SK-N-SH (cell line): Measurements from ENCODE around the gene IQGAP1. TPM values are rescaled to one million over a fixed set of nuclear protein-coding genes. Genes with fewer than 3 reads are reported as not detected.
A peak's percentile ranks its signal among the peaks of the same experiment; 100 is the strongest.

Experiments used
- CTCF ChIA-PET: fragments of 300-600, 350-600 bp; formaldehyde crosslinking; extraction: SDS; loops from one replicate; lab custom pipeline; 2021; lab: Yijun Ruan, JAX
- POLR2A ChIA-PET: fragments of 350-600 bp; sonication (Branson Sonifier 250); formaldehyde crosslinking; extraction: SDS; loops from one replicate; lab custom pipeline; 2020; ENCODE audit warnings: antibody characterized with exemption, inconsistent platforms; lab: Yijun Ruan, JAX
- DNase-seq: peaks from one replicate; pipeline ENCODE4 v3.0.0; 2012
- H2AFZ ChIP-seq: fragments of 200-600 bp; sonication (generic); 2 replicates; pipeline ENCODE4 v1.8.1; 2016; ENCODE audit warnings: antibody characterized with exemption, mild to moderate bottlenecking, low read depth
- H3F3A ChIP-seq: fragments of 200-600 bp; sonication (generic); replicated peaks from 2 replicates; pipeline ENCODE3; 2016; ENCODE audit warnings: antibody characterized with exemption, mild to moderate bottlenecking; ENCODE audit not compliant: insufficient read depth
- H3K27ac ChIP-seq, 2 experiments: fragments of 200-500 bp in 1 of 2; fragments of 200-600 bp in 1 of 2; sonication (Bioruptor generic) in 1 of 2; sonication (generic), shearing (Covaris generic) in 1 of 2; 2 replicates each; pipeline versions ENCODE4 v1.5.1 to v1.6.1; 2014 to 2016; ENCODE audit warnings: low read depth in 2 of 2, inconsistent platforms in 1 of 2, low read length in 1 of 2, mild to moderate bottlenecking in 1 of 2, mixed read lengths in 1 of 2
- H3K27me3 ChIP-seq: fragments of 200-600 bp; sonication (generic), shearing (Covaris generic); 2 replicates; pipeline ENCODE4 v1.6.1; 2016; ENCODE audit warnings: mixed run types; ENCODE audit not compliant: insufficient read depth
- H3K36me3 ChIP-seq, 2 experiments: fragments of 200-500 bp in 1 of 2; fragments of 200-600 bp in 1 of 2; sonication (Bioruptor generic) in 1 of 2; sonication (generic) in 1 of 2; replicated peaks in 1 of 2; 2 replicates each; pipeline versions ENCODE3 to v1.5.1; 2014 to 2016; ENCODE audit warnings: low read length in 1 of 2, mild to moderate bottlenecking in 1 of 2; ENCODE audit not compliant: insufficient read depth in 2 of 2, control insufficient read depth in 1 of 2
- H3K4me1 ChIP-seq, 2 experiments: fragments of 200-500 bp in 1 of 2; fragments of 200-600 bp in 1 of 2; sonication (Bioruptor generic) in 1 of 2; sonication (generic), shearing (Covaris generic) in 1 of 2; 2 replicates each; pipeline versions ENCODE4 v1.5.1 to v1.6.1; 2014 to 2016; ENCODE audit warnings: low read depth in 1 of 2, low read length in 1 of 2, mixed run types in 1 of 2; ENCODE audit not compliant: insufficient read depth in 2 of 2, control insufficient read depth in 1 of 2
- H3K4me2 ChIP-seq: fragments of 200-600 bp; sonication (generic), shearing (Covaris generic); 2 replicates; pipeline ENCODE4 v1.6.1; 2017; ENCODE audit warnings: mixed run types
- H3K4me3 ChIP-seq, 2 experiments: fragments of 200-500 bp in 1 of 2; fragments of 200-600 bp in 1 of 2; sonication (Bioruptor generic) in 1 of 2; sonication (generic), shearing (Covaris generic) in 1 of 2; 2 replicates each; pipeline versions ENCODE4 v1.5.1 to v1.8.1; 2014 to 2016; ENCODE audit warnings: low read depth in 2 of 2, inconsistent platforms in 1 of 2, low read length in 1 of 2, mild to moderate bottlenecking in 1 of 2, mixed read lengths in 1 of 2, moderate library complexity in 1 of 2
- H3K79me2 ChIP-seq: fragments of 200-600 bp; sonication (generic); 2 replicates; pipeline ENCODE4 v1.8.1; 2017; ENCODE audit warnings: mild to moderate bottlenecking; ENCODE audit not compliant: insufficient read depth
- H3K9ac ChIP-seq: fragments of 200-600 bp; sonication (generic); 2 replicates; pipeline ENCODE4 v1.6.1; 2017; ENCODE audit warnings: mixed run types
- H3K9me2 ChIP-seq: fragments of 200-600 bp; sonication (generic); 2 replicates; pipeline ENCODE4 v1.6.1; 2017; ENCODE audit warnings: mixed run types
- H3K9me3 ChIP-seq: fragments of 200-600 bp; sonication (generic); 2 replicates; pipeline ENCODE4 v1.6.1; 2017; ENCODE audit warnings: mixed run types, mild to moderate bottlenecking, moderate library complexity
- H4K20me1 ChIP-seq: fragments of 200-600 bp; sonication (generic); 2 replicates; pipeline ENCODE4 v1.6.1; 2017; ENCODE audit warnings: mild to moderate bottlenecking, mixed run types; ENCODE audit not compliant: insufficient read depth
- CHD2 ChIP-seq: fragments of 150-350 bp; IDR thresholded peaks from 2 replicates; pipeline ENCODE4 v1.6.1; 2018; ENCODE audit warnings: low read length; ENCODE audit not compliant: partially characterized antibody
- CTCF ChIP-seq: fragments of 200-600 bp; sonication (generic); IDR thresholded peaks from 2 replicates; pipeline ENCODE4 v1.6.1; 2017; ENCODE audit warnings: antibody characterized with exemption, mild to moderate bottlenecking, moderate library complexity
- EP300 ChIP-seq, 2 experiments: IDR thresholded peaks; 2 replicates each; pipeline versions ENCODE4 v1.4.0 to v1.6.1; 2012; ENCODE audit warnings: borderline replicate concordance in 1 of 2, low read depth in 1 of 2, low read length in 1 of 2
- EZH2phosphoT487 ChIP-seq: fragments of 200-600 bp; sonication (generic); IDR thresholded peaks from 2 replicates; pipeline ENCODE4 v1.6.1; 2017; ENCODE audit warnings: low read depth, mixed run types, mild to moderate bottlenecking, antibody characterized with exemption, moderate library complexity, borderline replicate concordance
- FOXM1 ChIP-seq: IDR thresholded peaks from 2 replicates; pipeline ENCODE4 v1.4.0; 2012; ENCODE audit warnings: low read depth, mild to moderate bottlenecking
- GABPA ChIP-seq: IDR thresholded peaks from 2 replicates; pipeline ENCODE4 v1.4.0; 2012; ENCODE audit warnings: low read depth, mild to moderate bottlenecking
- JUND ChIP-seq: IDR thresholded peaks from 2 replicates; pipeline ENCODE4 v1.4.0; 2012
- NRF1 ChIP-seq: IDR thresholded peaks from 2 replicates; pipeline ENCODE4 v1.6.1; 2012; ENCODE audit warnings: low read depth, mild to moderate bottlenecking, low read length
- RFX5 ChIP-seq: IDR thresholded peaks from 2 replicates; pipeline ENCODE4 v1.6.1; 2012; ENCODE audit warnings: mild to moderate bottlenecking, improper control_type of control experiment, low read length
- SIN3A ChIP-seq: IDR thresholded peaks from 2 replicates; pipeline ENCODE4 v1.6.1; 2012; ENCODE audit warnings: low read depth, mild to moderate bottlenecking, low read length, moderate library complexity, borderline replicate concordance
- SMC3 ChIP-seq: IDR thresholded peaks from 2 replicates; pipeline ENCODE4 v1.6.1; 2012; ENCODE audit warnings: low read depth, low read length, improper control_type of control experiment
- USF2 ChIP-seq: fragments of 150-350 bp; IDR thresholded peaks from 2 replicates; pipeline ENCODE4 v1.6.1; 2017; ENCODE audit warnings: antibody characterized with exemption, low read length, low read depth, borderline replicate concordance
- WGBS: methylation state at CpG from one replicate; pipeline ENCODE4 v1.1.6; 2017; ENCODE audit warnings: low lambda C conversion rate; 5-methylcytosine and 5-hydroxymethylcytosine counted together
- polyA plus RNA-seq, 3 experiments: library from polyadenylated mRNA; depleted of rRNA; stranded (reverse); fragments of >200 nt; gene quantifications; 2 replicates each; pipeline ENCODE4 v1.2.3, GENCODE V29; 2012

IQGAP1 gene
- polyA plus RNA-seq, 1 of the 3 experiments (the other 2 are of a cell fraction): 56.5 TPM

- ChIA-PET CTCF (no interaction called here), POLR2A (no interaction called here)
- Histone ChIP-seq H3K79me2 (peaks cover 84% of the 10 kb centered on the region), H3K9me3 (no peaks in the 10 kb centered on the region), H3K9me2 (no peaks in the 10 kb centered on the region), H3K36me3 (peaks cover 24 to 68% of the 10 kb centered on the region in 2 experiments), H3K27me3 (no peaks in the 10 kb centered on the region), H3K27ac (no peak overlapping the region; a peak in 1 of 4 replicates), H3K4me1 (peaks cover 0 to 15% of the 10 kb centered on the region in 2 experiments; a peak in 2 of 4 replicates), H3K4me2 (no peak overlapping the region), H3F3A (peaks cover 5% of the 10 kb centered on the region), H3K9ac (no peak overlapping the region), H3K4me3 (no peak overlapping the region), H4K20me1 (peaks cover 6% of the 10 kb centered on the region; the same call in 1 of the 2 replicates), H2AFZ (no peak overlapping the region)
- WGBS: 90% methylated on average over 1 of the region's 1 CpG
- no peak for DNase-seq
- TF ChIP-seq CHD2 (no peak), EP300 (IDR thresholded peaks at IDR 0.05; ENCODE audit: borderline replicate concordance in 1 of 2, low read depth in 1 of 2, low read length in 1 of 2) (no peak), CTCF (no peak), RFX5 (no peak), JUND (no peak), USF2 (no peak), NRF1 (no peak), EZH2phosphoT487 (no peak), SMC3 (no peak), SIN3A (no peak)
These were observed 44.2 kb downstream of the IQGAP1 start for GRCh38 chr15:90432253-90432652.

GRCh38 chr15:90435652-90436337, 47.8 kb downstream of the IQGAP1 start:
- H3K9me3 ChIP-seq: no peaks in the 10 kb centered on the region

More at GRCh38 chr15:90435652-90436337, 47.8 kb downstream of the IQGAP1 start:
- Histone ChIP-seq H3K36me3 (peaks cover 17 to 75% of the 10 kb centered on the region in 2 experiments), H3K79me2 (peaks cover 67% of the 10 kb centered on the region; the same call in 1 of the 2 replicates), H3F3A (peaks cover 11% of the 10 kb centered on the region), H3K9me2 (no peaks in the 10 kb centered on the region), H2AFZ (no peak overlapping the region), H3K4me2 (no peak overlapping the region), H3K4me3 (no peak overlapping the region), H3K27me3 (no peaks in the 10 kb centered on the region), H3K9ac (no peak overlapping the region), H3K4me1 (peaks cover 0 to 21% of the 10 kb centered on the region in 2 experiments; a peak in 2 of 4 replicates), H3K27ac (peak overlapping the region in 1 of 2 experiments; percentile 16; a peak in 2 of 4 replicates), H4K20me1 (peaks cover 6% of the 10 kb centered on the region; the same call in 1 of the 2 replicates)
- TF ChIP-seq SMC3 (no peak), FOXM1 (no peak), CTCF (no peak), GABPA (no peak)
- 100% methylated on average over 1 of the region's 1 CpG for WGBS
- CTCF ChIA-PET: interaction anchor here (1.0 kb wide), 1 partner anchor 116 kb away, joined by 3 read pairs; no protein-coding TSS in a partner anchor
- POLR2A ChIA-PET: no interaction called here
- DNase-seq: no peak
